ENCODE measurements around the gene CPNE7. TPM values are rescaled to one million over a fixed set of nuclear protein-coding genes. Genes with fewer than 3 reads are reported as not detected.

The CPNE7 gene
- total and polyA plus RNA-seq, 9 donors = 0.36 to 4.0 (median 0.92) TPM; not detected in 2

DNA sequence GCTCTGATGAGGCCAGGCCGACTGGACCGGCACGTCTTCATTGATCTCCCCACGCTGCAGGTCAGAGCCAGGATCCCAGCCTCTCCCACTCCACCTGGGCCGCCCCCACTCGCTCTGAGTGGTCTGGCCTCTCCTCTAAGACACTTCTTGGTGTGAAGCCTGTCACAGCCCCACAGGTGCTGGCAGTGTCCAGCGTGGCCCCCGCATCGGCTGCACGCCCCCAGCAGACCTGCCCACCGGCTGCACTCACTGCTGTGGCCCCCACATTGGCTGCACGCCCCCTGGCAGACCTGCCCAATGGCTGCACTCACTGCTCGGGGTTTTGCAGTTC is 30.9 kb upstream of the CPNE7 start:
- no peak for TF ChIP-seq POLR2A (IDR thresholded peaks at IDR 0.05)
- TF ChIP-seq, protein P1, sequence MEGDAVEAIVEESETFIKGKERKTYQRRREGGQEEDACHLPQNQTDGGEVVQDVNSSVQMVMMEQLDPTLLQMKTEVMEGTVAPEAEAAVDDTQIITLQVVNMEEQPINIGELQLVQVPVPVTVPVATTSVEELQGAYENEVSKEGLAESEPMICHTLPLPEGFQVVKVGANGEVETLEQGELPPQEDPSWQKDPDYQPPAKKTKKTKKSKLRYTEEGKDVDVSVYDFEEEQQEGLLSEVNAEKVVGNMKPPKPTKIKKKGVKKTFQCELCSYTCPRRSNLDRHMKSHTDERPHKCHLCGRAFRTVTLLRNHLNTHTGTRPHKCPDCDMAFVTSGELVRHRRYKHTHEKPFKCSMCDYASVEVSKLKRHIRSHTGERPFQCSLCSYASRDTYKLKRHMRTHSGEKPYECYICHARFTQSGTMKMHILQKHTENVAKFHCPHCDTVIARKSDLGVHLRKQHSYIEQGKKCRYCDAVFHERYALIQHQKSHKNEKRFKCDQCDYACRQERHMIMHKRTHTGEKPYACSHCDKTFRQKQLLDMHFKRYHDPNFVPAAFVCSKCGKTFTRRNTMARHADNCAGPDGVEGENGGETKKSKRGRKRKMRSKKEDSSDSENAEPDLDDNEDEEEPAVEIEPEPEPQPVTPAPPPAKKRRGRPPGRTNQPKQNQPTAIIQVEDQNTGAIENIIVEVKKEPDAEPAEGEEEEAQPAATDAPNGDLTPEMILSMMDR (IDR thresholded peaks at IDR 0.05) = no peak
- TF ChIP-seq EP300 (IDR thresholded peaks at IDR 0.05) = no peak
- no peaks in the 10 kb centered on the region for H3K4me1 ChIP-seq (ENCODE audit: insufficient read depth)
- WGBS, 3 donors = 86 to 88% (median 87%) methylated on average over 13 of the region's 13 CpGs
- H3K36me3 ChIP-seq = no peaks in the 10 kb centered on the region
- H3K27me3 ChIP-seq = no peaks in the 10 kb centered on the region
- no peak for DNase-seq
- no peaks in the 10 kb centered on the region for H3K9me3 ChIP-seq
- intact Hi-C loops (cut with DNase I) = no loop called here
- H3K27ac ChIP-seq = no peak overlapping the region
- H3K4me3 ChIP-seq = no peak overlapping the region

DNA sequence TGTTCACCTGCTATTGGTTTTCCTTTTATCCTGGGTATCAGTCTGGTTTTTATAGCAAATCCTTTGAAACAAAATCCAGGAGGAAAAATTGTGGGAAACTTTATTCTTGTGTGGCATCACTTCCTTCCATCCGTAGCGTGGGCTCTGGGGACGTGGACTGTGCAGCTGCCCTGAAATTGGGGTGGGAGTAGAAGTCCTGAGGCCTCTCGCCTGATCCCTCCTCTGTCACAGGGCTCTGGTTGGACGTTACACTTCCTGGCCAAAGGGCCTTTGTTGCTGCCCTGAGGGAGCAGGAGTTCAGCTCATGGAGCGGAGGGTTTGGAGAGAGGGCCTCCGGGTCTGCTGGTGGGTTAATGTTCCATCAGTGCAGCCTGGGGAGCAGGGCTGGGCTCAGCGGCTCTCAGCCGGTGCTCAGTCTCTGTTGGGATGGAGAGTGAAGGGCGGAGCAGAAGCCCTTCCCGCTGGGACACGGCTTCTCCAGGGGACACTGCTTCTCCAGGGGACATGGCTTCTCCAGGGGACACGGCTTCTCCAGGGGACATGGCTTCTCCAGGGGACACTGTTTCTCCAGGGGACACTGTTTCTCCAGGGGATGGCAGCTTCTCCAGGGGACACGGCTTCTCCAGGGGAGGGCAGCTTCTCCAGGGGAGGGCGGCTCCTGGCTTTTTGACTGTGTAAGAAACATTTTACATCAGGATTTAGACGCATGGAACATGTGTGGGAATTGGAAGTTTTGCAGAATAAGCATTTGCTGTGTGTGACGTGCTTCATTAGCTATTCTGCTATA is 30.3 kb upstream of the CPNE7 start:
- H3K36me3 ChIP-seq = no peaks in the 10 kb centered on the region
- TF ChIP-seq, protein P1 (IDR thresholded peaks at IDR 0.05) = no peak
- H3K4me3 ChIP-seq = no peak overlapping the region
- H3K9me3 ChIP-seq = no peaks in the 10 kb centered on the region
- 88 to 91% (median 89%) methylated on average over 17 of the region's 17 CpGs for WGBS, 3 donors
- no peaks in the 10 kb centered on the region for H3K4me1 ChIP-seq (ENCODE audit: insufficient read depth)
- H3K27me3 ChIP-seq = no peaks in the 10 kb centered on the region
- DNase-seq = no peak
- intact Hi-C loops (cut with DNase I) = no loop called here
- H3K27ac ChIP-seq = no peak overlapping the region

- no peaks in the 10 kb centered on the region for H3K36me3 ChIP-seq
- TF ChIP-seq, protein P1 (IDR thresholded peaks at IDR 0.05) = no peak
- TF ChIP-seq POLR2A (IDR thresholded peaks at IDR 0.05) = no peak
- TF ChIP-seq EP300 (IDR thresholded peaks at IDR 0.05) = no peak
These were observed 29.6 kb upstream of the CPNE7 start for GRCh38 chr16:89545831-89546574.

DNA sequence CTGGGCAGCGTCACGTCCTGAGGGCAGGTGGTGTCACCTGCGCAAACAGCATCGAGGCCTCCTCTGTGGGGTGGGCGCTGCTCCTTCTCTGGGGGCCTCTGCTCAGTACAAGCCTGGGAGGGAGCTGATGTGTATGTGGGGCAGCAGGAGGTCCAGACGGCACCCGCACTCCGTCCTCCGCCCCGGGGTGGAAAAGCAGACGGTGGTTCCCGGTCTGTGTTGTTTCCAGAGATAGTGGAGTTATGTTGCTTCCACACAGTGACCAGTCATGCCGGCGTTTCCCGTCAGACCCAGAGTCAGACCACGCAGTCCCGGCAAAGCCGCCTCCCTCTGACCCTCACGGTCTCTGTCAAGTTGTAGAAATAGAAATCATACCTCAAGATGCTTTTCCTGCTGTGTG is 28.8 kb upstream of the CPNE7 start:
- TF ChIP-seq POLR2A (IDR thresholded peaks at IDR 0.05) (no peak), EP300 (IDR thresholded peaks at IDR 0.05) (no peak)
- TF ChIP-seq, protein P1 (IDR thresholded peaks at IDR 0.05) = no peak
- intact Hi-C loops (cut with DNase I) = no loop called here
- no peaks in the 10 kb centered on the region for H3K27me3 ChIP-seq
- H3K27ac ChIP-seq = no peak overlapping the region
- H3K36me3 ChIP-seq = no peaks in the 10 kb centered on the region
- no peak overlapping the region for H3K4me3 ChIP-seq
- 88 to 94% (median 90%) methylated on average over 19 of the region's 19 CpGs for WGBS, 3 donors
- H3K4me1 ChIP-seq (ENCODE audit: insufficient read depth) = no peaks in the 10 kb centered on the region
- no peaks in the 10 kb centered on the region for H3K9me3 ChIP-seq
- no peak for DNase-seq

More at GRCh38 chr16:89545831-89546574, 29.6 kb upstream of the CPNE7 start:
- WGBS, 3 donors = 93 to 95% (median 95%) methylated on average over 26 of the region's 26 CpGs
- H3K9me3 ChIP-seq = no peaks in the 10 kb centered on the region
- H3K27me3 ChIP-seq = no peaks in the 10 kb centered on the region
- no peaks in the 10 kb centered on the region for H3K4me1 ChIP-seq (ENCODE audit: insufficient read depth)
- no peak for DNase-seq
- intact Hi-C loops (cut with DNase I) = no loop called here
- no peak overlapping the region for H3K27ac ChIP-seq
- H3K4me3 ChIP-seq = no peak overlapping the region
